HL-60 (cell line): ENCODE results near the gene AMDHD2.

Experiments used
- DNase-seq, 2 experiments: peaks; one replicate each; pipeline ENCODE4 v3.0.0-alpha.2; 2010 to 2020; ENCODE audit warnings: low read depth in 1 of 2, low spot score in 1 of 2
- H3K27ac ChIP-seq: fragments of 250-450 bp; sonication (Bioruptor Pico); replicated peaks from 2 replicates; pipeline ENCODE4 v1.5.1; 2020; ENCODE audit warnings: mild to moderate bottlenecking, moderate library complexity
- H3K27me3 ChIP-seq: fragments of 250-450 bp; sonication (Bioruptor Pico); 2 replicates; pipeline ENCODE4 v1.5.1; 2021; ENCODE audit warnings: mild to moderate bottlenecking, moderate library complexity; ENCODE audit not compliant: insufficient read depth, poor library complexity, severe bottlenecking
- H3K4me3 ChIP-seq: replicated peaks from 2 replicates; pipeline ENCODE4 v1.5.1; 2011; ENCODE audit warnings: mild to moderate bottlenecking, control low read depth, low read length; ENCODE audit not compliant: insufficient read depth
- GABPA ChIP-seq: IDR thresholded peaks from 2 replicates; pipeline ENCODE4 v1.6.1; 2012; ENCODE audit warnings: low read depth
- POLR2AphosphoS5 ChIP-seq: IDR thresholded peaks from 2 replicates; pipeline ENCODE4 v1.6.1; 2012; ENCODE audit warnings: low read depth
- SPI1 ChIP-seq: IDR thresholded peaks from 2 replicates; pipeline ENCODE4 v1.6.1; 2012; ENCODE audit warnings: low read depth, mild to moderate bottlenecking, borderline replicate concordance
- TF ChIP-seq, protein P1 (sequence below): IDR thresholded peaks from one replicate; pipeline ENCODE4 v1.5.1; 2011; ENCODE audit warnings: low read length, control low read depth, inconsistent platforms; ENCODE audit not compliant: insufficient read depth
- TF ChIP-seq, protein P2 (sequence below): IDR thresholded peaks from 2 replicates; pipeline ENCODE4 v1.6.1; 2012; ENCODE audit warnings: low read depth; ENCODE audit not compliant: insufficient replicate concordance

Gene AMDHD2

DNA sequence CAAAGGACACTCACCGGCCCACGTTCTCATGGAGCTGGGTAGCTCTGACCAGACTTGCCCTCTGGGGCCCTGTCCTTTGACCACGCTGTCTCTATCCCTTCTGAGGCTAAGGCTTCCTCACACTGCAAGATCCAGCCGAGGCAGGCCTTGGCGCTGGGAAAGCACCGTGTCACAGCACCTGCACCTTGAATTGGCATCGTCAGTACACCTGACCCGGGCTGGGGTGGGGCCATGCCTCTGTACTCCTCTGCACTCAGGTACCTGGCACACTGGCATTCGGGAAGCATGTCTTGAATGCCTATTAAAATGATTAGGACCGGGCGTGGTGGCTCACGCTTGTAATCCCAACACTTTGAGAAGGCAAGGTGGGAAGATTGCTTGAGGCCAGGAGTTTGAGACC lies 39.2 kb upstream of the AMDHD2 start:
- no peak for DNase-seq
- no peaks in the 10 kb centered on the region for H3K27me3 ChIP-seq
- no peak overlapping the region for H3K27ac ChIP-seq
- TF ChIP-seq GABPA (no peak), POLR2AphosphoS5 (no peak), SPI1 (no peak)
- TF ChIP-seq, protein P1, sequence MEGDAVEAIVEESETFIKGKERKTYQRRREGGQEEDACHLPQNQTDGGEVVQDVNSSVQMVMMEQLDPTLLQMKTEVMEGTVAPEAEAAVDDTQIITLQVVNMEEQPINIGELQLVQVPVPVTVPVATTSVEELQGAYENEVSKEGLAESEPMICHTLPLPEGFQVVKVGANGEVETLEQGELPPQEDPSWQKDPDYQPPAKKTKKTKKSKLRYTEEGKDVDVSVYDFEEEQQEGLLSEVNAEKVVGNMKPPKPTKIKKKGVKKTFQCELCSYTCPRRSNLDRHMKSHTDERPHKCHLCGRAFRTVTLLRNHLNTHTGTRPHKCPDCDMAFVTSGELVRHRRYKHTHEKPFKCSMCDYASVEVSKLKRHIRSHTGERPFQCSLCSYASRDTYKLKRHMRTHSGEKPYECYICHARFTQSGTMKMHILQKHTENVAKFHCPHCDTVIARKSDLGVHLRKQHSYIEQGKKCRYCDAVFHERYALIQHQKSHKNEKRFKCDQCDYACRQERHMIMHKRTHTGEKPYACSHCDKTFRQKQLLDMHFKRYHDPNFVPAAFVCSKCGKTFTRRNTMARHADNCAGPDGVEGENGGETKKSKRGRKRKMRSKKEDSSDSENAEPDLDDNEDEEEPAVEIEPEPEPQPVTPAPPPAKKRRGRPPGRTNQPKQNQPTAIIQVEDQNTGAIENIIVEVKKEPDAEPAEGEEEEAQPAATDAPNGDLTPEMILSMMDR: no peak
- TF ChIP-seq, protein P2, sequence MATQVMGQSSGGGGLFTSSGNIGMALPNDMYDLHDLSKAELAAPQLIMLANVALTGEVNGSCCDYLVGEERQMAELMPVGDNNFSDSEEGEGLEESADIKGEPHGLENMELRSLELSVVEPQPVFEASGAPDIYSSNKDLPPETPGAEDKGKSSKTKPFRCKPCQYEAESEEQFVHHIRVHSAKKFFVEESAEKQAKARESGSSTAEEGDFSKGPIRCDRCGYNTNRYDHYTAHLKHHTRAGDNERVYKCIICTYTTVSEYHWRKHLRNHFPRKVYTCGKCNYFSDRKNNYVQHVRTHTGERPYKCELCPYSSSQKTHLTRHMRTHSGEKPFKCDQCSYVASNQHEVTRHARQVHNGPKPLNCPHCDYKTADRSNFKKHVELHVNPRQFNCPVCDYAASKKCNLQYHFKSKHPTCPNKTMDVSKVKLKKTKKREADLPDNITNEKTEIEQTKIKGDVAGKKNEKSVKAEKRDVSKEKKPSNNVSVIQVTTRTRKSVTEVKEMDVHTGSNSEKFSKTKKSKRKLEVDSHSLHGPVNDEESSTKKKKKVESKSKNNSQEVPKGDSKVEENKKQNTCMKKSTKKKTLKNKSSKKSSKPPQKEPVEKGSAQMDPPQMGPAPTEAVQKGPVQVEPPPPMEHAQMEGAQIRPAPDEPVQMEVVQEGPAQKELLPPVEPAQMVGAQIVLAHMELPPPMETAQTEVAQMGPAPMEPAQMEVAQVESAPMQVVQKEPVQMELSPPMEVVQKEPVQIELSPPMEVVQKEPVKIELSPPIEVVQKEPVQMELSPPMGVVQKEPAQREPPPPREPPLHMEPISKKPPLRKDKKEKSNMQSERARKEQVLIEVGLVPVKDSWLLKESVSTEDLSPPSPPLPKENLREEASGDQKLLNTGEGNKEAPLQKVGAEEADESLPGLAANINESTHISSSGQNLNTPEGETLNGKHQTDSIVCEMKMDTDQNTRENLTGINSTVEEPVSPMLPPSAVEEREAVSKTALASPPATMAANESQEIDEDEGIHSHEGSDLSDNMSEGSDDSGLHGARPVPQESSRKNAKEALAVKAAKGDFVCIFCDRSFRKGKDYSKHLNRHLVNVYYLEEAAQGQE: no peak
- H3K4me3 ChIP-seq: no peak overlapping the region

DNA sequence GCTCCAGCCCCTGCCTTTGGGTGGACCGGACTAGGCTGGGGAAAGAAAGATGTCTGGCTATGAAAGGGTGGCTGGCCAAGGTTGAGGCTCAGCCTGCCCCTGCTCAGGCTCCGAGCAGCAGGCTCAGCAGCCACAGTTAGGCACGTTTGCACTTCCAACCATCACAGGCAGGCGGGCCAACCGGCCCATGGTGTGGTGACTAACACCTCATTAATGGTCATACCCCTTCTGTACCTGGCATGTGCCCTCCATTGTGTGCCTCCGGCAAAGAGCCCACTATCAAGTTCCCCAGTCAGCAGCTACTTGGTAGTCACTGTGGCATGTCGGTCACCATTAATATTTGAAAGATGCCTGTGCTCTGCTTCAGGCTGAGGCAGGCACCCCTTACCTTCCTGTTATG lies 38.5 kb upstream of the AMDHD2 start:
- no peak overlapping the region for H3K27ac ChIP-seq
- no peak for DNase-seq
- no peaks in the 10 kb centered on the region for H3K27me3 ChIP-seq
- H3K4me3 ChIP-seq: no peak overlapping the region
- TF ChIP-seq, protein P1: no peak
- no peak for TF ChIP-seq POLR2AphosphoS5

DNA sequence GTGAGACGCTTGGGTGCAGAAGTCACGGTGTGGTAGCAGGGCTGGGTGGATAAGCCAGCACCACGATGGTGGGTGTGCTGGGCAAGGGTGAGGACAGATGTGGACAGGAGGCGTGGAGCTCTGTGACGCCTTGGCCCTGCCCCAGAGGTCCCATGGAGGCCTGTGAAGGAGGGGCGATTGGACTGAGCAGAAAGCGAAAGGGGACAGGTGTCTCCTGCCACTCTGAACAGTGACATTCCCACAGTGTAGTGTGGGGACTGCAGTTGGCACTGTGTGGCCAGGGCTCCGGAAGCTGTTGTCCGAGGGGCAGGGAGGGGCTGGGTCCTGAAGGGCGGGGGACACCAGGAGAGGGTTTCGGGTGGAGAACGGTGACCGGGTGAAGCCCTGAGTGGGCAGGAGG lies 37.9 kb upstream of the AMDHD2 start:
- H3K27me3 ChIP-seq: no peaks in the 10 kb centered on the region
- TF ChIP-seq, protein P1: no peak
- TF ChIP-seq, protein P2: no peak
- TF ChIP-seq POLR2AphosphoS5 (no peak), GABPA (no peak), SPI1 (no peak)
- no peak overlapping the region for H3K4me3 ChIP-seq
- H3K27ac ChIP-seq: no peak overlapping the region
- no peak for DNase-seq

DNA sequence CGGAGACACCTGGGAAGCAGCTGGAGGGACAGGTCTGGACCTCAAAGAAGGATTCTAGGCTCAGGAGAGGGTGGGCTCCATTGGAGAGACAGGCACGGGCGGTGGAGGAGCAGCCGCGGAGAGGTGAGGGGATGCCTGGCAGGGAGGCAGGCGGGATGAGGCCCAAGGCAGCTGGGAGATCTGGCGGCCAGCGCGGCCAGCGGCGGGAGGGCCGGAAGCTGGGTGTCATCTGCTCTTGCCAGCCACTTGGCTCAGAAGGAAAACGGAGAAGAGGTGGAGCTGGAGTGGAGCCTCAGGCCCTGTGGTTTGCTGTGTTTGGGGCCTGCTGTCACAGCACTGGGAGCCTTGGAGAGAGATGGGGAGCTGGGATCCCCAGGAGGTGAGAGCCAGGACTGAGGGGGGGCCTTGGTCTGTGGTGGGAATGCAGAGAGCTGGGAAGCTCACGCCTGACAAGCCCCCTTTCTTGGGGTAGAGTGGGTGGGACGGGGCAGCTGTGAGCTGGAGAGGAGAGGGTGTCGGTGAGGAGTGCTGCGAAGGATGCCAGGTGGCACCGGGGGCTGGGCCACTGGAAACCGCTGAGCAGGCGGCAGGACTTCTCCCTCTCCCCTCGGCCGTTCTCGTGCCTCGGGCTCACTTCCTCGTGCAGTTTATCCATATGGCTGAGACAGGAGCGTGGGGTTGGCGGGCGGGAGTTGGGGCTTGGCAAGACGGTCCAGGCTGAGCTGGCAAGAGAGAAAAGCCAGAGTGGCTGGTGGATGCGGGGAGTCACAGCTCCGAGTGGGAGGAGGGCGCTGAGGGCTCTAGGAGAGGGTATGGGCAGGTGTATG lies 37.2 kb upstream of the AMDHD2 start:
- Histone ChIP-seq H3K4me3 (no peak overlapping the region), H3K27ac (no peak overlapping the region), H3K27me3 (no peaks in the 10 kb centered on the region)
- peak in 1 of 2 experiments; percentile 29 for DNase-seq
- TF ChIP-seq, protein P1: no peak
- TF ChIP-seq SPI1 (no peak), GABPA (no peak)
